NCI-H128 (cell line): ENCODE measurements around the gene NAP1L1.

ENCODE experiments used
- DNase-seq: peaks from one replicate; lab custom pipeline; 2025; ENCODE audit not compliant: unreplicated experiment; lab: John Stamatoyannopoulos, UW

NAP1L1 gene, protein sequence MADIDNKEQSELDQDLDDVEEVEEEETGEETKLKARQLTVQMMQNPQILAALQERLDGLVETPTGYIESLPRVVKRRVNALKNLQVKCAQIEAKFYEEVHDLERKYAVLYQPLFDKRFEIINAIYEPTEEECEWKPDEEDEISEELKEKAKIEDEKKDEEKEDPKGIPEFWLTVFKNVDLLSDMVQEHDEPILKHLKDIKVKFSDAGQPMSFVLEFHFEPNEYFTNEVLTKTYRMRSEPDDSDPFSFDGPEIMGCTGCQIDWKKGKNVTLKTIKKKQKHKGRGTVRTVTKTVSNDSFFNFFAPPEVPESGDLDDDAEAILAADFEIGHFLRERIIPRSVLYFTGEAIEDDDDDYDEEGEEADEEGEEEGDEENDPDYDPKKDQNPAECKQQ

DNA sequence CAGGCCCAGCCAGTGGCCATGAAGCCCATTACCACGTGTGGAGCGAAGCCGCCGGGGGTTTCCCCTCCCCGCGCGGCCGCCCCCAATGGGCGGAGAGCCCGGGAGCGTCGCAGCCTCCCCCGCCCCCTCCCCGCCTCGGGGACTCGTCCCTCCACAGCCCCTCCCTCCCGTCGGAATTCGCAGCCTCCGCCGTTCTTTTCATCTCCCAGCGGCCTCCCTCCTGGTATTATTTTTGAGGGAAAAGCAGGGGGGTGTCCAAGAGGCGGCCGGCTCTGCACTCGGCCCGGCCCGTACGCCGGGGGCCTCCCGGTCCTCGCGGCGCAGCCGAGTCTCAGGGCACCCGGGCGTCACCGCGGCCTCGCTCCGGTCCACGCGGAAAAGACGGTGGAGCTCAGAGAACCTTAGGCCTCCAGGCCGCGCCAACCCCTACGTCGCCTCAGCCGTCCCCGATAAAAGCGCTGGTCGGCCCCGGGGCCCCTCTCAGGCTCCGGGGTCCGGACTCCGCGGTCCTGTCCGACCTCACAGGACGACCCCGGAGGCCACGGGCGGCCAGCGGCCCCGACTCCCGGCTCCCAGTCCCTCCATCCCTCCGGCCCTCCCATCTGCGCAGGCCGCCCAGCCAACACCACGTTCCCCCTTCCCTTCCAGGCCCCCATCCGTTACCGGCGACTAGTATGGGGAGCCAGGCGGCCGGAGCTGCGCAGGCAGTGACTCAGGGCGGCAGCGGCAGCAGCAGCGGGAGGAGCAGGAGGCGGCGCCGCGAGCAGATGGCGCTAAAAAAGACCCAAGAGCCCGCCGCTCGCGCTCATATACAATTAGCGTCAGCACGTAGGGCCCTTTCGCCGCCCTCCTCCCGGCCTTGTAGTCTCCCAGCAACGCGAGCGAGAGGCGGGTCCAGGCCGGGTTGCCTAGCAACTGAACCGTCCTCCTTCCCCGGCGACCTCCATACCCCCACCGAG, at the start of gene NAP1L1:
Gene NAP1L1, minus strand, starts transcription at position 782 of the 959 bp plus-strand sequence. CDS start 10,466 bp downstream, outside the sequence.
- peak; percentile 97 for DNase-seq

DNA sequence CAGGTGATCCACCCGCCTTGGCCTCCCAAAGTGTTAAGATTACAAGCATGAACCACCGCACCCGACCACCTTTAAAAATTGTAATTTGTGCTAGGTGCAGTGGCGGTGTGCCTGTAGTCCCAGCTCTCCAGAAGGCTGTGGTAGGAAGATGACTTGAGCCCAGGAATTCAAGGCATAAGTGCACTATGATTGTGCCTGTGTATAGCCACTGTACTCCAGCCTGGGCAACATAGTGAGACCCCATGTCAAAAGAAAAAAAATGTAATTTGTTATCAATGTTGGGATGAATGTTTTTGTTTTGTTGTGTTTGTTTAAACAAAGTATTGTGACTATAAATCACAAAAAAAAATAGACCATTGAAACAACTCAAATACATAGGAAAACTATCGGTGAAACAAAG, 43.1 kb upstream of the NAP1L1 start:
- no peak for DNase-seq

- no peak for DNase-seq
Measured at GRCh38 chr12:76124456-76124855, 40.0 kb upstream of the NAP1L1 start.

- no peak for DNase-seq
Measured at GRCh38 chr12:76123259-76124212, 39.1 kb upstream of the NAP1L1 start.

DNA sequence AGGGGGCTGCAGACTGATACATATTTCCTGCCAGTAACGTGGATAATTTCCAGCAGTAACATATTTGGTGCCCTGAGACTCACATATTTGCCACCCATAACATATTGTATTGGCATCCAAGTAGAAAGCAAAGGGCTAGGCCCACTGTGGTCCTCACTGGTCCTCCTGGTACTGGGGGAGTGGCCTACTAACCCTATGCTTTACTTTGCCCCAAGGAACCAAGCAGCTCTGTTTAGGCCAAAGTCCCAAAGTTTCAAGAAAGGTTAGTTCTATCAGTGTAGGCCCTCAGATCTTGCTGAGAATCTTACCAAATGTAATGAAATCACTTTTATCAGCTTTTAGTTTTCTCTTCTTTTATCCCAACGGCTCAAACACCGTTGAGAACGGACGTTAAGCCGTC, 35.4 kb upstream of the NAP1L1 start:
- DNase-seq: no peak

- no peak for DNase-seq
Measured at GRCh38 chr12:76117751-76118150, 33.3 kb upstream of the NAP1L1 start.

GRCh38 chr12:76117067-76117691, 32.7 kb upstream of the NAP1L1 start:
- DNase-seq: no peak

DNA sequence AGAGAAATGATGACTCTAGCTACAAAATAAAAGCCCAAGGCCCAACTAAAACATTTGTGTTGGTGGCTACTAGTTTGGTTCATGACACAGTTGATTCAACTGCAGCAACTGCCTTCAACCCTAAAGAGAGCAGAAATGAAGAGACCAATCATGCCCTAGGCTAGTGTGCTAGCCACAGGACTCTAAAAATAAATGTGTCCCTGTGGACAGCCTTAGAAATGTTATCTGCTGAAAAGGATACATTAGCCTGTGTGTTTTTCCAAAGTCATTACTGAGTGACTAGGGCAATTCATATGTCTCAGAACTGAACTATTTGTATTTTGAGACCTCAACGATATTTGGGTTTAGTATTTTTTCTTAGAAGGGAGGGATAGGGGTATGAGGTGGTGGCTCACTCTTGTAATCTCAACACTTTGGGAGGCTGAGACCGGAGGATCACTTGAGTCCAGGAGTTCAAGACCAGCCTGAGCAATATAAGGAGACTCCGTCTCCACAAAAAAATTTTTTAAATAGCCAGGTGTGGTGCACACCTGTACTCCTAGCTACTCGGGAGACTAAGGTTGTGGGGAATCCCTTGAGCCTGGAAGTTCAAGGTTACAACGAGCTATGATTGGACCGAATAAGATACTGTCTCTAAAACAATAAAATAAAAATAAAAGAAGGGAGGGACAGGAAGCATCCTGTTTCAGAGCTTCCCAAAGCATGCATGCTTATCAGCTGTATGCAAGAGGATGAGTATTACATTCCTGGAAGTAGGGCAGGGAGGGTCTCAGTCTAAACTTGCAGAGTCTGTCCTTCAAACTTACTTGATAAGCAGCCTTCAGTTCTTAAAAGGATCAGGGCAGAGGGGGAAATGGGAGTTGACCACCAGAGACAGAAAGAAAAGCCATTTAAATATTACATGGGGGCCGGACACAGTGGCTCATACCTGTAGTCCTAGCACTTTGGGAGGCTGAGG, 29.6 kb upstream of the NAP1L1 start:
- no peak for DNase-seq

DNA sequence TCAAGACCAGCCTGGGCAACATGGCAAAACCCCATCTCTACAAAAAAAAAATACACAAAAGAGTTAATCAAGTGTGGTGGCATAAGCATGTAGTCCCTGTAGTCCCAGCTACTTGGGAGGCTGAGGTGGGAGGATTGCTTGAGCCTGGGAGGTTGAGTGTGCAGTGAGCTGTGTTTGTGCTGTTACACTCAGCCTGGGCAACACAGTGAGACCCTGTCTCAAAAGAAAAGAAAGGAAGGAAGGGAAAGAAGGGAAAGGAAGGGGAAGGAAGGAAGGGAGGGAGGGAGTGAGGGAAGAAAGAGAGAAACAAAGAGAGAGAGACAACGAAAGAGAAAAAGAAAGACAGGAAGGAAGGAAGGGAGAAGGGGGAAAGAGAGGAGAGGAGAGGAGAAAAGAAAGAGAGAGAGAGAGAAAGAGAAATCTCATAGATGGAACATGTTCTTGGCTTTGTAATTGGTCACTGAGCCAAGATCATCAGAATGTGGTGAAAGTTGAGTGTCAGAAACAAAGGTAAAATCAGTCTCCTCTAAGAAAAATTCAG, 26.8 kb upstream of the NAP1L1 start:
- no peak for DNase-seq

DNA sequence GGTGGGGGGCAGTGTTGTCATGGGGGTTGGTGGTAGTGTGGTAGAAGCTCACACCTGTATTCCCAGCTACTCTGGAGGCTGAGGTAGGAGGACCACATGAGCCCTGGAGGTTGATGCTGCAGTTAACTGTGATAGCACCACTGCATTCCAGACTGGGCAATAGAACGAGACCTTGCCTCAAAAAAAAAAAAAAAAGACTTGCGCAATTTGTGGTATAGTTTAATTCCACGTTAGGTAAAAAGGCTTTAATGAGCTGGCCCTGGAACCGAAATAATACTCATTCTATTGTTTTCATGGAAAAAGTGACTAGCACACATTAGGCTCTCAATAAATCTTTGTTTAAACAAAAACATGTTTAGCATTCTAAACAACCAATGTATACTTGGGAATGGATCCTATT, 25.4 kb upstream of the NAP1L1 start:
- no peak for DNase-seq

GRCh38 chr12:76108356-76108755, 23.9 kb upstream of the NAP1L1 start:
- DNase-seq: no peak

DNA sequence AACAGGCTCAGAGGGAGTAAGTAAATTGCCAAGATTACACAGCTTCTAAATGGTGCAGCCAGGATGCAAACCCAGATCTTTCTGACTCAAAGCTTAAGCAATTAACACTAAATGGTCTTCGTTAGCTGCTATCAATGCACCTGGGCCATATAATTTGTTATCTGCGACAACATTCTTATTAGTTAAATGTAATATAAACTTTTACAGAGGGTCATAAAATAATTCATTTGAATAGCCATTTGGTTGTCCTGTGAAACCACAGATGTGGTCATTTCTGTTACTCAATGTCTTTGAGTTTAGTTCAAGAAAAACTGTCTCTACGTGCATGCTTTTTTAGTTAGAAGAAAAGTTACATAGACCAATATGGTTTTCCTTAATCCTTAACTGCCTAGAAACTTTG, 22.1 kb upstream of the NAP1L1 start:
- DNase-seq: no peak

DNA sequence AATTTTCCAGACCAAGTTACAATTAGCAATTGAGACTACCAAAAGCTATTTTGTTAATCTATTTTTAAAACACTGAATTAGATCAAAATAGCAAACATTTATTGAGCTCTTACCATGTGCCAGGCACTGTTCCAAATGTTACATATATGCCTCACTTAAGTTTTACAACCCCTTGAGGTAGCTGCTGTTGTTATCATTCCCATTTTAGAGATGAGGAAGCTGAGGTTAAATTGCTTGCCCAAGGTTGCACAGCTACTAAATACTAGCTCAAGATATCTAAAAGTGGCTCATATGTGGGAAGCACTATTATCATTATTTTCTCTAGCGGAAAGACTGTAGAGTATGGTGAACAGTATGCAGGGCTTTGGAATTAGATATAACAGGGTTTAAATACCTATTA, 19.5 kb upstream of the NAP1L1 start:
- no peak for DNase-seq

DNA sequence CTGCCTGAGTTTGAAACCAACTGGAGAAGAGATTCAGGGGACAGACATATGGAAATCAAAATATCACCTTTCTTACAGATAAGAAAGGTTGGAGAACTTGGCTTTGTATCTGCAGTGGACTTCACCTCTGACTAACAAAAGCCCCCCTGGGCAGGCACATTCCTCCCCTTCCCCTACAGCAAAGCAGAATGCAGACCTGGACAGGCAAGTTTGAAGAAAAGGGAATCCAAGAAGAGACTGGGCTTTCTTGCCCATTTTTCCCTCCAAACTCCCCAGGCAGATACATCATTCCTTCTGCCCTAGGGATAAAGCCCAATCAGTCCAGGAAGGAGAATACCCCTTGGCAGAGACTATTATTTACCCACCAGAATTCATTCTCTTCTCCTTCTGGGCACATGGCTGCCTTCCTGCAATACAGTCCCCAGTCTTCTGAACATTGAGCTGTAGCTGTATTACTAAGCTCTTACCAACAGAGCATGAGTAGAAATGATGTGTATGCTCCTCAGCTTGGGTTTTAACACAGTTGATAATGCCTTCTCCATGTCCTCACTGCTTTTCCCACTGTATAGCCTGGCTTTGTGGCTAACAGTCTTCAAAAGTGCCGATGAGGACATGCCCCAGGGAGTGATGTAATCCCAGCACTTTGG, 17.4 kb upstream of the NAP1L1 start:
- DNase-seq: no peak

GRCh38 chr12:76096079-76096646, 11.7 kb upstream of the NAP1L1 start:
- DNase-seq: no peak

- DNase-seq: no peak
Measured at GRCh38 chr12:76094754-76095153, 10.3 kb upstream of the NAP1L1 start.

- no peak for DNase-seq
Measured at GRCh38 chr12:76091246-76091754, 6.8 kb upstream of the NAP1L1 start.

- no peak for DNase-seq
Measured at GRCh38 chr12:76085520-76085868, 1.0 kb upstream of the NAP1L1 start.
